ENCODE measurements around the gene PABPN1.

Gene PABPN1

GRCh38 chr14:23359167-23359626 lies 37.9 kb downstream of the PABPN1 start:
- FAIRE-seq, result no peak

- no peak for FAIRE-seq
Measured at GRCh38 chr14:23359722-23360447, 38.6 kb downstream of the PABPN1 start.

- FAIRE-seq, result no peak
Measured at GRCh38 chr14:23360496-23360895, 39.2 kb downstream of the PABPN1 start.

- no peak for FAIRE-seq
Measured at GRCh38 chr14:23361320-23361719, 40.1 kb downstream of the PABPN1 start.

- no peak for FAIRE-seq
Measured at GRCh38 chr14:23361763-23362162, 40.5 kb downstream of the PABPN1 start.

- no peak for FAIRE-seq
Measured at GRCh38 chr14:23362200-23362599, 40.9 kb downstream of the PABPN1 start.

GRCh38 chr14:23364164-23365035 lies 43.1 kb downstream of the PABPN1 start:
- FAIRE-seq, result no peak

GRCh38 chr14:23365036-23365731 lies 43.9 kb downstream of the PABPN1 start, which contains the start of gene EFS:
Gene EFS (minus strand): TSS chr14:23365172. CDS start chr14:23365025, 147 bp downstream.
- FAIRE-seq, result no peak

- no peak for FAIRE-seq
Measured at GRCh38 chr14:23365732-23366425, 44.6 kb downstream of the PABPN1 start.

- no peak for FAIRE-seq
Measured at GRCh38 chr14:23366426-23366921, 45.2 kb downstream of the PABPN1 start.

- FAIRE-seq, result no peak
Measured at GRCh38 chr14:23370221-23370620, 49.0 kb downstream of the PABPN1 start.

GRCh38 chr14:23371865-23372264 lies 50.6 kb downstream of the PABPN1 start:
- no peak for FAIRE-seq

GRCh38 chr14:23372509-23372908 lies 51.3 kb downstream of the PABPN1 start, which contains the start of gene IL25:
Gene IL25 (plus strand): TSS chr14:23372809.
- FAIRE-seq, result no peak

GRCh38 chr14:23373041-23373440 lies 51.8 kb downstream of the PABPN1 start:
- FAIRE-seq, result no peak

Data from A204.1 (cell line).